BE2C (cell line): ENCODE results near the gene GNAQ.
"Not testable (repeated sequence)": the region's sequence is repeated elsewhere in the genome, so short reads cannot be mapped to it uniquely, and the experiment has no call there.

Experiments used
- DNase-seq: peaks from one replicate; pipeline ENCODE4 v3.0.0-alpha.2; 2020
- H3K27me3 ChIP-seq: fragments of 250-450 bp; sonication (Bioruptor Pico); 2 replicates; pipeline ENCODE4 v1.5.1; 2020; ENCODE audit warnings: mild to moderate bottlenecking
- H3K36me3 ChIP-seq: fragments of 250-450 bp; sonication (Bioruptor Pico); 2 replicates; pipeline ENCODE4 v1.5.1; 2020; ENCODE audit warnings: mild to moderate bottlenecking
- H3K4me1 ChIP-seq: fragments of 250-450 bp; sonication (Bioruptor Pico); 2 replicates; pipeline ENCODE4 v1.5.1; 2020
- H3K4me3 ChIP-seq: 2 replicates; pipeline ENCODE4 v1.5.1; 2011; ENCODE audit warnings: low read depth, low read length
- H3K9me3 ChIP-seq: fragments of 250-450 bp; sonication (Bioruptor Pico); 2 replicates; pipeline ENCODE4 v1.5.1; 2020
- TF ChIP-seq, protein P1 (sequence below): IDR thresholded peaks from 2 replicates; pipeline ENCODE4 v1.5.1; 2012; ENCODE audit warnings: mild to moderate bottlenecking, low read depth, low read length

Gene GNAQ

DNA sequence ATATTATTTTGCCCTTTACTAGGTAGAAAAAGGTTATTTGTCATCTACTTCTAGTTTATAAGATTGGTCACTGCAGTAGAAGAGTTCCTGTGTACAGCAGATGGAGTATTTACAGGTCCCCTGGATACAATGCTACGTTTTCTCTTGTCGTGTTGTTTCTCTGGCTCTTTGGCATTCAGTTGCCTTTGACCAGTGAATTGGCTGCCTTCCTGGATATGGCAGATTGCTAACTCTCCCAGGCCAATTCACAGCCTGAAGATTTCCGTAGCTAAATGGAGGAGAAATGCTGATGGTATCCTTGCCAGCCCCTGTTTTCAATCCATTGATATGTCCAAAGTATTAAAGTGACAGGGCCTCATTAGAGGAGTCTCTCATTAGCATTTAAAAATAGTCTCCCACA lies 32.5 kb upstream of the GNAQ start:
- no peak for DNase-seq
- H3K27me3 ChIP-seq: no peaks in the 10 kb centered on the region
- 0 out of 2 replicates have a peak, but pooled peaks cover 3% of the 10 kb centered on the region for H3K4me1 ChIP-seq
- H3K4me3 ChIP-seq: no peak overlapping the region
- TF ChIP-seq, protein P1, sequence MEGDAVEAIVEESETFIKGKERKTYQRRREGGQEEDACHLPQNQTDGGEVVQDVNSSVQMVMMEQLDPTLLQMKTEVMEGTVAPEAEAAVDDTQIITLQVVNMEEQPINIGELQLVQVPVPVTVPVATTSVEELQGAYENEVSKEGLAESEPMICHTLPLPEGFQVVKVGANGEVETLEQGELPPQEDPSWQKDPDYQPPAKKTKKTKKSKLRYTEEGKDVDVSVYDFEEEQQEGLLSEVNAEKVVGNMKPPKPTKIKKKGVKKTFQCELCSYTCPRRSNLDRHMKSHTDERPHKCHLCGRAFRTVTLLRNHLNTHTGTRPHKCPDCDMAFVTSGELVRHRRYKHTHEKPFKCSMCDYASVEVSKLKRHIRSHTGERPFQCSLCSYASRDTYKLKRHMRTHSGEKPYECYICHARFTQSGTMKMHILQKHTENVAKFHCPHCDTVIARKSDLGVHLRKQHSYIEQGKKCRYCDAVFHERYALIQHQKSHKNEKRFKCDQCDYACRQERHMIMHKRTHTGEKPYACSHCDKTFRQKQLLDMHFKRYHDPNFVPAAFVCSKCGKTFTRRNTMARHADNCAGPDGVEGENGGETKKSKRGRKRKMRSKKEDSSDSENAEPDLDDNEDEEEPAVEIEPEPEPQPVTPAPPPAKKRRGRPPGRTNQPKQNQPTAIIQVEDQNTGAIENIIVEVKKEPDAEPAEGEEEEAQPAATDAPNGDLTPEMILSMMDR: no peak
- no peaks in the 10 kb centered on the region for H3K9me3 ChIP-seq
- no peaks in the 10 kb centered on the region for H3K36me3 ChIP-seq

DNA sequence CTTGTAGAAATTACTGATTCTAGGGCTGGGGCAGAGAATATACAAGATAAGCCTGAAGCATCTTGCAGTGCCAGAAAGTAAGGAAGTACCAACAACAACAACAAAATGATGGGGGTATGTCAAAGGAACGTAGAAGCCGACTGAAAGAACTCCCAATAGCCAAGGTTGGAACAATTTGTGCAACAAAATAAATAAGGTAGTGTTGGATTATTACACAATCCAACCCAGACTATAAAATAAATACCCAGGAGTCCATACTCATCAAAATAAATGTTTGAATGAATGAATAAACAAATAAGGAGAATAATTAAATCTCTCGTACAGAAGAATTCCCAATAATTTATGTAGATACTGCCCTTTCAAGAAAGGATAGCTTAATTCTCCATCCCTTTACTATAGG lies 31.1 kb upstream of the GNAQ start:
- TF ChIP-seq, protein P1: no peak
- H3K27me3 ChIP-seq: no peaks in the 10 kb centered on the region
- H3K36me3 ChIP-seq: no peaks in the 10 kb centered on the region
- no peaks in the 10 kb centered on the region for H3K9me3 ChIP-seq
- H3K4me3 ChIP-seq: no peak overlapping the region
- no peak for DNase-seq
- 0 out of 2 replicates have a peak, but pooled peaks cover 3% of the 10 kb centered on the region for H3K4me1 ChIP-seq

DNA sequence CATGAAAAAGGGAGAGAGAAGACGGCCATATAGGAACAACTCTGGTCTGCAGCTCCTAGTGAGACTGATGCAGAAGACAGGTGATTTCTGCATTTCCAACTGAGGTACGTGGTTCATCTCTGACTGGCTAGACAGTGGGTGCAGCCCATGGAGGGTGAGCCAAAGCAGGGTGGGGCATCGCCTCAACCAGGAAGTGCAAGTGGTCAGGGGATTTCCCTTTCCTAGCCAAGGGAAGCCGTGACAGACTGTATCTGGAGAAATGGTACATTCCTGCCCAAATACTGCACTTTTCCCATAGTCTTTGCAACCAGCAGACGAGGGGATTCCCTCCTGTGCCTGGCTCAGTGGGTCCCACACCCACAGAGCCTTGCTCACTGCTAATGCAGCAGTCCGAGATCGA lies 22.6 kb upstream of the GNAQ start:
- not testable (repeated sequence) for DNase-seq, H3K9me3 ChIP-seq, H3K4me1 ChIP-seq, H3K4me3 ChIP-seq, H3K27me3 ChIP-seq, H3K36me3 ChIP-seq

DNA sequence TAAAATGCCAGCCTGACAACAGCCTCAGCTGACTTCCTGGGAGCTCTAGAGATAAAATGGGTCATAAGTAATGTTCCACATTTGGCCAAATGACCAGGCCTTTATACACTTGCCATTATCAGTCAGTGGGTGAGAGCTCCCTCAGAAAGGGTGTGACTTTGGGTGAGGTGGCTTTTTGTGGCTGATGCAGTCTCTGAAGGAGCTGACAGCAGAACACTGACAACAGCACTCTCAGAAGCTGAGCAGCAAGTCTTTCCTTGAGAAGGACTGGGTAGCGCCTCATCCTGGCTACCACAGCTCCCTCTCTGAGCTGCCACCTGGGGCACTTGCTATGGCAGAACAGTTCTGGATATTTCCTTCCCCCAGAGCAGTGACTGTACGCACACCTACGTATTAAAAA lies 22.0 kb upstream of the GNAQ start:
- Histone ChIP-seq H3K36me3 (no peaks in the 10 kb centered on the region), H3K4me1 (no peaks in the 10 kb centered on the region), H3K27me3 (no peaks in the 10 kb centered on the region), H3K4me3 (no peak overlapping the region), H3K9me3 (no peaks in the 10 kb centered on the region)
- TF ChIP-seq, protein P1: no peak
- no peak for DNase-seq

DNA sequence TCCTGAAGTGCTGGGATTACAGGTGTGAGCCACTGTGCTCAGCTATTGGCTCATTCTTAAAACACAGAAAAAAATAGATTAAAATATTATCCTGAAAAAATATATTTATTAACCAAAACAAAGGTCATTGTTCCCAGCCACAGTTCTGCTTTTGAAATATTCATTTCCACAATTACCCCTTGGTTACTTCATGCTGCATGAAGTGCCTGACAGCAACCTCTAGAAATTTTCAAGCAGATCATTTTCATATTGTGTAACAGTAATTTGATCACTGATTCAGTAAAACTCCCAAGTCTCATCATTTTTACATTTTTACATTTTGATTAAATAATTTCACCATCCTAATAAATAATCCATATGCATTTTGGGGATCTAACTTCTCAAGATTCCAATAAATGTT lies 18.8 kb upstream of the GNAQ start:
- DNase-seq: no peak
- Histone ChIP-seq H3K9me3 (no peaks in the 10 kb centered on the region), H3K4me1 (no peaks in the 10 kb centered on the region), H3K4me3 (no peak overlapping the region), H3K36me3 (no peaks in the 10 kb centered on the region), H3K27me3 (no peaks in the 10 kb centered on the region)
- TF ChIP-seq, protein P1: no peak

DNA sequence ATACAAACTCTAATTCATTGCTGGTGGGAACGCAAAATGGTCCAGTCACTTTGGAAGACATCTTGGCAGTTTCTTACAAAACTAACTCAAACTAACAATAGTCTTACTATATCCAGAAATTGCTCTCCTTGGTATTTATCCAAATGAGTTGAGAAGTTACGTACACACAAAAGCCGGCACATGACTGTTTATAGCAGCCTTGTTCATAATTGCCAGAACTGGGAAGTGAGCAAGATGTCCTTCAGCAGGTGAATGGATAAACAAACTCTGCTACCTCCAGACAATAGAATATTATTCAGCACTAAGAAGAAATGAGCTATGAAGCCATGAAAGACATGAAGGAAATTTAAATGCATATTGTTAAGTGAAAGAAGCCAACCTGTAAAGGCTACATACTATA lies 17.9 kb upstream of the GNAQ start:
- Histone ChIP-seq H3K4me3 (no peak overlapping the region), H3K36me3 (no peaks in the 10 kb centered on the region), H3K9me3 (no peaks in the 10 kb centered on the region), H3K27me3 (no peaks in the 10 kb centered on the region), H3K4me1 (no peaks in the 10 kb centered on the region)
- DNase-seq: no peak
- TF ChIP-seq, protein P1: no peak

DNA sequence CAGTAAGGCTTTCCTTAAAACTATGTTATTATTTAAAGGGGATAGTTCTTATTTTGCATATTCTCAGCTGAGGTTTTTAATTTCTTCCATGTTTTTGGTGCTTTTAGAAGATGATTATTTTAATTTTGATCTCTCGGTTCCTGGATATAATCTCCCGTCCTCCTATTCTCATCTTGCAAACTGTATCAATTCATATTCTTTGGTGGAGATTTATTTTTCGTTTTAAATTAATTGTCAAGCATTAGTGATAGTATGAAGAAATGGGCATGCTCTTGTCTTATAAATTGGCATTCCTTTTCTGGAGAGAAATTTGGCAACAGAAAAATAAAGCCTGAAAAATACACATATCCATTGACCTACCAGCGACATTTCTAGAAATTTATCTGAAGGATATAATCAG lies 15.5 kb upstream of the GNAQ start:
- Histone ChIP-seq H3K9me3 (no peaks in the 10 kb centered on the region), H3K4me3 (no peak overlapping the region), H3K4me1 (no peaks in the 10 kb centered on the region), H3K36me3 (no peaks in the 10 kb centered on the region), H3K27me3 (no peaks in the 10 kb centered on the region)
- DNase-seq: no peak
- TF ChIP-seq, protein P1: no peak
